K562 (cell line): Measurements from ENCODE around the gene DEK. TPM values are rescaled to one million over a fixed set of nuclear protein-coding genes. Genes with fewer than 3 reads are reported as not detected.
A peak's percentile ranks its signal among the peaks of the same experiment; 100 is the strongest.

Experiments used
- DNMT1 ChIP-seq: fragments of 450-650 bp; IDR thresholded peaks from 2 replicates; pipeline ENCODE4 v1.6.1; 2016; ENCODE audit warnings: antibody characterized with exemption, mild to moderate bottlenecking
- GABPA ChIP-seq: fragments of 200-800 bp; sonication (Bioruptor generic); conservative IDR thresholded peaks from 2 replicates; pipeline ENCODE4 v1.6.1; 2016; ENCODE audit warnings: low read depth, missing genetic modification characterization, missing compliant biosample characterization
- NFE2L1 ChIP-seq: fragments of 450-650 bp; IDR thresholded peaks from 2 replicates; pipeline ENCODE4 v1.6.1; 2016; ENCODE audit warnings: missing genetic modification characterization, low read depth, mild to moderate bottlenecking, missing compliant biosample characterization, moderate library complexity, borderline replicate concordance
- NR4A1 ChIP-seq, 2 experiments: fragments of 250-450 bp in 1 of 2; fragments of 450-650 bp in 1 of 2; sonication (Bioruptor Pico) in 1 of 2; IDR thresholded peaks; 2 replicates each; pipeline versions ENCODE4 v1.4.0 to v1.6.1; 2016 to 2020; ENCODE audit warnings: mild to moderate bottlenecking in 2 of 2, missing compliant biosample characterization in 1 of 2, missing genetic modification characterization in 1 of 2, moderate library complexity in 1 of 2
- PHF20 ChIP-seq: fragments of 450-650 bp; IDR thresholded peaks from 2 replicates; pipeline ENCODE4 v1.6.1; 2018; ENCODE audit not compliant: partially characterized antibody
- PHF21A ChIP-seq: fragments of 450-650 bp; IDR thresholded peaks from 2 replicates; pipeline ENCODE4 v1.6.1; 2017; ENCODE audit warnings: low read depth, borderline replicate concordance
- POLR2H ChIP-seq: IDR thresholded peaks from 2 replicates; pipeline ENCODE4 v1.6.1; 2016; ENCODE audit warnings: missing genetic modification characterization, low read depth, mild to moderate bottlenecking, control low read depth, missing compliant biosample characterization, moderate library complexity
- PURB ChIP-seq: sonication (generic); formaldehyde crosslinking; IDR thresholded peaks from 2 replicates; pipeline ENCODE4 v1.9.0; 2021; ENCODE audit warnings: low read depth, mild to moderate bottlenecking, missing genetic modification reagents
- RAD21 ChIP-seq, 2 experiments: fragments of 250-450 bp in 1 of 2; fragments of 450-650 bp in 1 of 2; sonication (Bioruptor Pico) in 1 of 2; formaldehyde crosslinking in 1 of 2; IDR thresholded peaks in 1 of 2; conservative IDR thresholded peaks in 1 of 2; 2 replicates each; pipeline versions ENCODE4 v1.4.0 to v1.8.0; 2020 to 2022; ENCODE audit warnings: mild to moderate bottlenecking in 2 of 2, moderate library complexity in 1 of 2
- SMARCE1 ChIP-seq: fragments of 450-650 bp; IDR thresholded peaks from 2 replicates; pipeline ENCODE4 v1.7.1; 2016; ENCODE audit warnings: mild to moderate bottlenecking
- SP1 ChIP-seq: sonication (generic); formaldehyde crosslinking; IDR thresholded peaks from 2 replicates; pipeline ENCODE4 v1.8.1; 2022; ENCODE audit warnings: mild to moderate bottlenecking, missing genetic modification reagents
- TAF15 ChIP-seq: fragments of 200-400 bp; formaldehyde crosslinking; IDR thresholded peaks from 2 replicates; pipeline ENCODE4 v1.6.1; 2017; ENCODE audit warnings: mild to moderate bottlenecking, low read depth, low read length, moderate library complexity
- THRAP3 ChIP-seq: fragments of 450-650 bp; IDR thresholded peaks from 2 replicates; pipeline ENCODE4 v1.6.1; 2016; ENCODE audit warnings: mild to moderate bottlenecking, inconsistent platforms, borderline replicate concordance
- ZNF3 ChIP-seq: fragments of 250-450 bp; sonication (Bioruptor Pico); IDR thresholded peaks from 2 replicates; pipeline ENCODE4 v1.5.0; 2021; ENCODE audit warnings: mild to moderate bottlenecking, moderate library complexity
- polyA plus RNA-seq, 8 experiments: library from polyadenylated mRNA; depleted of rRNA in 4 of 8; stranded (reverse) in 5 of 8; unstranded in 3 of 8; fragments of >200 nt; fragmentation: Nextera tagmentation in 2 of 8; fragmentation: Illumina TruSeq in 1 of 8; extraction: Ambion mirVana in 2 of 8; extraction: Trizol in 1 of 8; gene quantifications; 2 replicates each; pipeline versions ENCODE4 v1.2.1 to v1.2.3, GENCODE V29; 2011 to 2014; ENCODE audit warnings: inconsistent platforms in 1 of 8, missing spikeins in 1 of 8
- total RNA-seq, 7 experiments: library from RNA; depleted of rRNA in 6 of 7; stranded (reverse); fragments of >200 nt in 6 of 7; fragmentation: Illumina TruSeq in 2 of 7; extraction: Trizol in 2 of 7; gene quantifications; 2 replicates each; pipeline versions ENCODE4 v1.2.1 to v1.2.3, GENCODE V29; 2011 to 2021; ENCODE audit warnings: low replicate concordance in 1 of 7
- TF ChIP-seq, protein P1 (sequence below): fragments of 450-650 bp; IDR thresholded peaks from 2 replicates; pipeline ENCODE4 v1.6.1; 2017; ENCODE audit warnings: mild to moderate bottlenecking, moderate library complexity
- TF ChIP-seq, protein P2 (sequence below): fragments of 250-450 bp; sonication (Bioruptor Pico); IDR thresholded peaks from 2 replicates; pipeline ENCODE4 v1.8.0; 2021; ENCODE audit warnings: borderline replicate concordance, mild to moderate bottlenecking, moderate library complexity; ENCODE audit not compliant: poor library complexity, severe bottlenecking
- TF ChIP-seq, protein P3 (sequence below), 2 experiments: fragments of 450-650 bp; formaldehyde crosslinking in 1 of 2; IDR thresholded peaks; 2 replicates each; pipeline versions ENCODE4 v1.4.0 to v1.6.1; 2014 to 2020; ENCODE audit warnings: mild to moderate bottlenecking in 2 of 2, borderline replicate concordance in 1 of 2, low read depth in 1 of 2

Gene DEK
- total and polyA plus RNA-seq, 9 of the 15 experiments (the other 6 are each of a cell fraction or from before 2014, with no cell fraction given) = 82.3 to 338 (median 184) TPM

DNA sequence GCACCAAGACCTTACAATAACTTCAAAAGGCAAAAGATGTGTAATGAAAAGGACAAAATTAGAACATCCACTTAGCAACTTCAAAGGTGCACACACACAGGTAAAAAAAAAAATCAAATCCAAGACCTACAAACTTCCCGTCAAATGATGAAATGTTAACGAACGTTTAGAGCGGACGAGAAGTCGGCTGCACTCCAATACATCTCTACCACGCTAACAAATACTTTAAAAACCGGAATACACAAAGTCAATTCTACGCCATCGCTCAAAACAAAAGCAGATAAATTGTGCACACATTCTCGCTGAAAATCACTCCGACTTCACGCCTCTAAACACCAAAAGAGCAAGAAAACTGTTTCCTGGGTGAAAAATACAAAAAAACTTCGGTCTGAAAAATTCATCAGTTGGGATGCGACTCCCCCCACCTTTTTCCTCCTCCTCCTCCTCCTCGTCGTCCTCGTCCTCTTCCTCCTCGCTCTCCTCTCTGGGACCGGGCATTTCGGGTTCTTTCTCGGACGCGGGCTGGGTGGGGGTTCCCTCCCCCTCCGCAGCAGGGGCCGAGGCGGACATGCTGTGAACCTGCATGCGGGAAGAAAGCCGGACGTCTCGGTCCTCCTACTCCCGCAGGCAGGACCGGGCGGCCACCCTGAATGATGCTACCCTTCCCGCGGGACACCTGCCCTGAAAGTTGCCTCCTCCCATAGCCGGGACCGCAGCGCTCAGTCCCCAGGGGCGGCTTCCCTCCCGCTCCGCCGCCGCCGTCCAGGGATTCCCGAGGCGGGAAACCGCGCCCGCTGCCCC lies 712 bp downstream of the DEK start (continued):
- TF ChIP-seq, protein P1, sequence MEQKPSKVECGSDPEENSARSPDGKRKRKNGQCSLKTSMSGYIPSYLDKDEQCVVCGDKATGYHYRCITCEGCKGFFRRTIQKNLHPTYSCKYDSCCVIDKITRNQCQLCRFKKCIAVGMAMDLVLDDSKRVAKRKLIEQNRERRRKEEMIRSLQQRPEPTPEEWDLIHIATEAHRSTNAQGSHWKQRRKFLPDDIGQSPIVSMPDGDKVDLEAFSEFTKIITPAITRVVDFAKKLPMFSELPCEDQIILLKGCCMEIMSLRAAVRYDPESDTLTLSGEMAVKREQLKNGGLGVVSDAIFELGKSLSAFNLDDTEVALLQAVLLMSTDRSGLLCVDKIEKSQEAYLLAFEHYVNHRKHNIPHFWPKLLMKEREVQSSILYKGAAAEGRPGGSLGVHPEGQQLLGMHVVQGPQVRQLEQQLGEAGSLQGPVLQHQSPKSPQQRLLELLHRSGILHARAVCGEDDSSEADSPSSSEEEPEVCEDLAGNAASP = no peak
- TF ChIP-seq, protein P2, sequence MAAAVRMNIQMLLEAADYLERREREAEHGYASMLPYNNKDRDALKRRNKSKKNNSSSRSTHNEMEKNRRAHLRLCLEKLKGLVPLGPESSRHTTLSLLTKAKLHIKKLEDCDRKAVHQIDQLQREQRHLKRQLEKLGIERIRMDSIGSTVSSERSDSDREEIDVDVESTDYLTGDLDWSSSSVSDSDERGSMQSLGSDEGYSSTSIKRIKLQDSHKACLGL (CRISPR knock-in tag) = no peak
- TF ChIP-seq SP1 (CRISPR knock-in tag) (no peak), PHF20 (no peak), PURB (no peak), RAD21 (CRISPR knock-in tag; conservative IDR thresholded peaks at IDR 0.05 in 1 of 2, IDR thresholded peaks at IDR 0.05 in 1 of 2) (no peak; a peak in 1 of 4 replicates), THRAP3 (0 out of 2 replicates have a peak, but pooled peaks have one; percentile 50), ZNF3 (CRISPR knock-in tag) (no peak), POLR2H (tag) (no peak), NR4A1 (CRISPR knock-in tag; IDR thresholded peaks at IDR 0.05) (no peak), NR4A1 (tag; IDR thresholded peaks at IDR 0.05) (no peak), DNMT1 (no peak), SMARCE1 (peak; percentile 37; the same call in 1 of the 2 replicates), TAF15 (no peak), GABPA (no peak; the same call in 1 of the 2 replicates), NFE2L1 (no peak), PHF21A (no peak)
- TF ChIP-seq, protein P3, sequence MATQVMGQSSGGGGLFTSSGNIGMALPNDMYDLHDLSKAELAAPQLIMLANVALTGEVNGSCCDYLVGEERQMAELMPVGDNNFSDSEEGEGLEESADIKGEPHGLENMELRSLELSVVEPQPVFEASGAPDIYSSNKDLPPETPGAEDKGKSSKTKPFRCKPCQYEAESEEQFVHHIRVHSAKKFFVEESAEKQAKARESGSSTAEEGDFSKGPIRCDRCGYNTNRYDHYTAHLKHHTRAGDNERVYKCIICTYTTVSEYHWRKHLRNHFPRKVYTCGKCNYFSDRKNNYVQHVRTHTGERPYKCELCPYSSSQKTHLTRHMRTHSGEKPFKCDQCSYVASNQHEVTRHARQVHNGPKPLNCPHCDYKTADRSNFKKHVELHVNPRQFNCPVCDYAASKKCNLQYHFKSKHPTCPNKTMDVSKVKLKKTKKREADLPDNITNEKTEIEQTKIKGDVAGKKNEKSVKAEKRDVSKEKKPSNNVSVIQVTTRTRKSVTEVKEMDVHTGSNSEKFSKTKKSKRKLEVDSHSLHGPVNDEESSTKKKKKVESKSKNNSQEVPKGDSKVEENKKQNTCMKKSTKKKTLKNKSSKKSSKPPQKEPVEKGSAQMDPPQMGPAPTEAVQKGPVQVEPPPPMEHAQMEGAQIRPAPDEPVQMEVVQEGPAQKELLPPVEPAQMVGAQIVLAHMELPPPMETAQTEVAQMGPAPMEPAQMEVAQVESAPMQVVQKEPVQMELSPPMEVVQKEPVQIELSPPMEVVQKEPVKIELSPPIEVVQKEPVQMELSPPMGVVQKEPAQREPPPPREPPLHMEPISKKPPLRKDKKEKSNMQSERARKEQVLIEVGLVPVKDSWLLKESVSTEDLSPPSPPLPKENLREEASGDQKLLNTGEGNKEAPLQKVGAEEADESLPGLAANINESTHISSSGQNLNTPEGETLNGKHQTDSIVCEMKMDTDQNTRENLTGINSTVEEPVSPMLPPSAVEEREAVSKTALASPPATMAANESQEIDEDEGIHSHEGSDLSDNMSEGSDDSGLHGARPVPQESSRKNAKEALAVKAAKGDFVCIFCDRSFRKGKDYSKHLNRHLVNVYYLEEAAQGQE (IDR thresholded peaks at IDR 0.05; ENCODE audit: borderline replicate concordance) = no peak
- TF ChIP-seq, protein P3 (CRISPR knock-in tag; IDR thresholded peaks at IDR 0.05; ENCODE audit: low read depth) = no peak
